Left lung (tissue), 10 donors: ENCODE results near the gene RAB8B. TPM values are rescaled to one million over a fixed set of nuclear protein-coding genes. Genes with fewer than 3 reads are reported as not detected.
"Not testable (repeated sequence)": the region's sequence is repeated elsewhere in the genome, so short reads cannot be mapped to it uniquely, and the experiment has no call there.

Experiments
- ATAC-seq: fragments of 200-7000 bp; cut with Tn5 transposase; one replicate; pipeline ENCODE4 v1.9.1; 2020; ENCODE audit warnings: moderate library complexity
- DNase-seq, 4 donors: peaks; one replicate each; pipeline ENCODE4 v3.0.0-alpha.2; 2013 to 2020
- H3K27ac ChIP-seq, 2 donors: fragments of 200-600 bp; sonication (generic) in 1 of 2; one replicate each; pipeline versions ENCODE4 v1.5.0 to v1.8.0; 2020 to 2021
- H3K27me3 ChIP-seq, 2 donors: fragments of 200-600 bp; sonication (generic) in 1 of 2; one replicate each; pipeline versions ENCODE4 v1.5.0 to v1.8.0; 2020 to 2021
- H3K36me3 ChIP-seq, 2 donors: fragments of 200-600 bp; sonication (generic) in 1 of 2; one replicate each; pipeline versions ENCODE4 v1.5.0 to v1.8.0; 2020 to 2021
- H3K4me1 ChIP-seq, 2 donors: fragments of 200-600 bp; one replicate each; pipeline ENCODE4 v1.8.0; 2021
- H3K4me3 ChIP-seq, 2 donors: fragments of 200-600 bp; sonication (generic) in 1 of 2; one replicate each; pipeline versions ENCODE4 v1.5.0 to v1.8.0; 2020 to 2021; ENCODE audit warnings: mild to moderate bottlenecking in 1 of 2
- H3K9me3 ChIP-seq, 2 donors: fragments of 200-600 bp; sonication (generic) in 1 of 2; one replicate each; pipeline versions ENCODE4 v1.5.0 to v1.8.0; 2020 to 2021
- CTCF ChIP-seq, 2 donors: fragments of 200-600 bp; sonication (generic) in 1 of 2; IDR thresholded peaks; one replicate each; pipeline versions ENCODE4 v1.5.0 to v1.8.0; 2021; ENCODE audit warnings: antibody characterized with exemption in 2 of 2
- intact Hi-C, 2 donors: fragments of 100-400 bp; cut with DNase I; formaldehyde crosslinking; loops; one replicate each; pipeline versions ENCODE4 v1.11.2 to v1.14.2; 2022
- polyA plus RNA-seq, 6 donors: library from polyadenylated mRNA; unstranded; fragments of 120-200 nt; gene quantifications; one replicate each; pipeline ENCODE4 v1.2.1, GENCODE V29; 2013; ENCODE audit not compliant: insufficient read length in 6 of 6
- total RNA-seq, 2 donors: library from RNA; stranded (reverse); fragmentation: NEBNext Ultra II Directional; extraction: Animal tissue kit (Norgen Biotek cat#: 25700); gene quantifications; one replicate each; pipeline ENCODE4 v1.2.1, GENCODE V29; 2021
- donor health status: DM: no; HTN: yes; CAD: no.
- donor health status: DM: no; HTN: no; CAD: no.

RAB8B gene
- total and polyA plus RNA-seq, 8 donors: 45.1 to 62.2 (median 57.0) TPM

DNA sequence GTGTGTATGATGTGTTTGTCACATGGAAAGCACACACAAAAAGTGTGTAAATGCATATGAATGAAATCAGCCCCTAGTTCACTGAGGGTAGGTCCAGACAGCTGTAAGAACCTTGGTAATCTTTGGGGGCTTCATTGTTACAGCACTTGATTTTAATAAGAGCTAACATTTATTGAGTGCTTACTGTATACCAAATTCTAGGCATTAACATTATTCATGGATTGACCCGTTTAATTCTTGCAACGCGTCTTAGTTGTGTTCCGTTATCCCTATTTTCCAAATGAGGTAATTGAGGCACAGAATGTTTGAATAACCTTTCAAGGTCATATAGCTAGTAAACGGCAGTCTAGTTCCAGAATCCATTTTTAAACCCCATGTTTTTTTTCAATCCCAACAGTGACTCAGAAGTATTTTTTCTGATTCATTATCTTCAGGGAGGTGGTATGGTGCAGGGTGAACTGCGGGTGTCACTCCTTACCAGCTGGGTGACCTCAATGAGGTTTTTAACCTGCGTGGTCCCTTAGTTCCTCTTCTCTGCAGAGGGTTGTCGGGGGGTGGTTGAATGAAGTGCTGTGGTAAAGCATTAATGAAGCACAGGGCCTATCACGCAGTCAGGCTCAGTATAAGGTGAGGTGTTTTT lies 14.2 kb downstream of the RAB8B start:
- no peaks in the 10 kb centered on the region for H3K36me3 ChIP-seq
- no peaks in the 10 kb centered on the region for H3K27me3 ChIP-seq
- TF ChIP-seq CTCF (IDR thresholded peaks at IDR 0.05): no peak
- DNase-seq: no peak
- H3K9me3 ChIP-seq: no peaks in the 10 kb centered on the region
- intact Hi-C loops: no loop called here
- peaks cover 9 to 74% of the 10 kb centered on the region in 2 donors for H3K4me1 ChIP-seq
- no peak overlapping the region for H3K4me3 ChIP-seq
- ATAC-seq: no peak
- H3K27ac ChIP-seq: peak overlapping the region in 1 of 2 donors; percentile 58

GRCh38 chr15:63206079-63206478 lies 16.7 kb downstream of the RAB8B start:
- Histone ChIP-seq H3K4me1 (peaks cover 0 to 78% of the 10 kb centered on the region in 2 donors), H3K27me3 (no peaks in the 10 kb centered on the region), H3K36me3 (no peaks in the 10 kb centered on the region), H3K9me3 (no peaks in the 10 kb centered on the region), H3K27ac (no peak overlapping the region), H3K4me3 (no peak overlapping the region)
- DNase-seq (no peak), ATAC-seq (no peak)
- TF ChIP-seq CTCF (IDR thresholded peaks at IDR 0.05): no peak
- intact Hi-C loops: no loop called here

- H3K4me3 ChIP-seq, H3K36me3 ChIP-seq, intact Hi-C loops, H3K9me3 ChIP-seq, H3K27me3 ChIP-seq, DNase-seq, H3K27ac ChIP-seq, ATAC-seq: not testable (repeated sequence)
- H3K4me1 ChIP-seq: peaks cover 18 to 80% of the 10 kb centered on the region in 2 donors
Observed at GRCh38 chr15:63208824-63209223, 19.4 kb downstream of the RAB8B start.

GRCh38 chr15:63210151-63211091 lies 21.0 kb downstream of the RAB8B start:
- H3K9me3 ChIP-seq: no peaks in the 10 kb centered on the region
- ATAC-seq: no peak
- no peaks in the 10 kb centered on the region for H3K27me3 ChIP-seq
- peaks cover 18 to 68% of the 10 kb centered on the region in 2 donors for H3K4me1 ChIP-seq
- no peak for TF ChIP-seq CTCF (IDR thresholded peaks at IDR 0.05)
- intact Hi-C loops: no loop called here
- peaks cover 0 to 4% of the 10 kb centered on the region in 2 donors for H3K36me3 ChIP-seq
- no peak overlapping the region for H3K4me3 ChIP-seq
- H3K27ac ChIP-seq: peak overlapping the region; percentile 9 to 75
- no peak for DNase-seq

DNA sequence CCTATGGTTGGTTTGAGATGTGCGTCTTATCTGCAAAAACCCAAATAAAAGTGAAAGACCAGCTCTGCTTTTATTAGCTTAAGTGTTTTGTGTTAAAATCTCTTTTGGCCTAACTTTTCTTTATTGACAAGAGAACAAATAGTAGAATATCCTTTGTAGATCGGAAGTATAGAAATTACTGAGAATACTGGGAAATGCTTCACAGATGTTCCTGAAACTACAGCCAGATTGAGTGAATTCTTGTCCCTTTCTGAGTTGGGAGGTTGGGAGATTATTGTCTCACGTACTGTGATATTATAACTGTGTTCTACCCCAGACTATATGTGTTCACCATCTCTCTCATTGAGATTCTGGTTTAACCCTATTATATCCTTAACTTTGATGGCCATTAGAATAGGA lies 21.7 kb downstream of the RAB8B start:
- DNase-seq (no peak), ATAC-seq (no peak)
- H3K27ac ChIP-seq: peak overlapping the region; percentile 9 to 75
- H3K9me3 ChIP-seq: no peaks in the 10 kb centered on the region
- no peak overlapping the region for H3K4me3 ChIP-seq
- intact Hi-C loops: no loop called here
- TF ChIP-seq CTCF (IDR thresholded peaks at IDR 0.05): no peak
- H3K36me3 ChIP-seq: peaks cover 0 to 4% of the 10 kb centered on the region in 2 donors
- H3K4me1 ChIP-seq: peaks cover 18 to 64% of the 10 kb centered on the region in 2 donors
- H3K27me3 ChIP-seq: no peaks in the 10 kb centered on the region
